ENCODE results near the gene GIPR. TPM values are rescaled to one million over a fixed set of nuclear protein-coding genes. Genes with fewer than 3 reads are reported as not detected.

GIPR gene
- total RNA-seq, 1 donor from 2014 or later = 0.53 TPM

DNA sequence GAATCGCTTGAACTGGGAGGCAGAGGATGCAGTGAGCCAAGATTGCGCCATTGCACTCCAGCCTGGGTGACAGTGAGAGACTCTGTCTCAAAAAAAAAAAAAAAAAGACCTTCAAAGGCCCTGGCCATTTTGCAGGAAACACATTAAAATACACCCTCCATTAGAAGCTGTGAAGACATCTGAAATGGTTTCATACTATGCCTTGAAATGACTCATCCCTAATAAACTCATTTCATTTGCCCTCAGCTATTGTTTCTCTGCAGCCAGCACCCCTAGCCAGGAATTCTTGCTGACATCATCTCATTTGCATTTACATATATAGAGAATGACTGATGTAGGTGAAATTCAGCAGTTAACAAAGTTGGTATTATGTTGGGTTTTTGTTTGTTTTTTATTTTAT is 37.6 kb upstream of the GIPR start:
- TF ChIP-seq, protein P1, sequence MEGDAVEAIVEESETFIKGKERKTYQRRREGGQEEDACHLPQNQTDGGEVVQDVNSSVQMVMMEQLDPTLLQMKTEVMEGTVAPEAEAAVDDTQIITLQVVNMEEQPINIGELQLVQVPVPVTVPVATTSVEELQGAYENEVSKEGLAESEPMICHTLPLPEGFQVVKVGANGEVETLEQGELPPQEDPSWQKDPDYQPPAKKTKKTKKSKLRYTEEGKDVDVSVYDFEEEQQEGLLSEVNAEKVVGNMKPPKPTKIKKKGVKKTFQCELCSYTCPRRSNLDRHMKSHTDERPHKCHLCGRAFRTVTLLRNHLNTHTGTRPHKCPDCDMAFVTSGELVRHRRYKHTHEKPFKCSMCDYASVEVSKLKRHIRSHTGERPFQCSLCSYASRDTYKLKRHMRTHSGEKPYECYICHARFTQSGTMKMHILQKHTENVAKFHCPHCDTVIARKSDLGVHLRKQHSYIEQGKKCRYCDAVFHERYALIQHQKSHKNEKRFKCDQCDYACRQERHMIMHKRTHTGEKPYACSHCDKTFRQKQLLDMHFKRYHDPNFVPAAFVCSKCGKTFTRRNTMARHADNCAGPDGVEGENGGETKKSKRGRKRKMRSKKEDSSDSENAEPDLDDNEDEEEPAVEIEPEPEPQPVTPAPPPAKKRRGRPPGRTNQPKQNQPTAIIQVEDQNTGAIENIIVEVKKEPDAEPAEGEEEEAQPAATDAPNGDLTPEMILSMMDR (IDR thresholded peaks at IDR 0.05; ENCODE audit: insufficient read depth, low read length, severe bottlenecking) = no peak
- Histone ChIP-seq H3K36me3 (ENCODE audit: control insufficient read depth, insufficient read depth, low read length) (peaks cover 21% of the 10 kb centered on the region), H3K27me3 (ENCODE audit: control insufficient read depth, insufficient read depth, low read length) (no peaks in the 10 kb centered on the region), H3K4me3 (ENCODE audit: low read depth, low read length) (no peak overlapping the region)
- peak; percentile 97 for DNase-seq (ENCODE audit: low read depth)
- FAIRE-seq = no peak

DNA sequence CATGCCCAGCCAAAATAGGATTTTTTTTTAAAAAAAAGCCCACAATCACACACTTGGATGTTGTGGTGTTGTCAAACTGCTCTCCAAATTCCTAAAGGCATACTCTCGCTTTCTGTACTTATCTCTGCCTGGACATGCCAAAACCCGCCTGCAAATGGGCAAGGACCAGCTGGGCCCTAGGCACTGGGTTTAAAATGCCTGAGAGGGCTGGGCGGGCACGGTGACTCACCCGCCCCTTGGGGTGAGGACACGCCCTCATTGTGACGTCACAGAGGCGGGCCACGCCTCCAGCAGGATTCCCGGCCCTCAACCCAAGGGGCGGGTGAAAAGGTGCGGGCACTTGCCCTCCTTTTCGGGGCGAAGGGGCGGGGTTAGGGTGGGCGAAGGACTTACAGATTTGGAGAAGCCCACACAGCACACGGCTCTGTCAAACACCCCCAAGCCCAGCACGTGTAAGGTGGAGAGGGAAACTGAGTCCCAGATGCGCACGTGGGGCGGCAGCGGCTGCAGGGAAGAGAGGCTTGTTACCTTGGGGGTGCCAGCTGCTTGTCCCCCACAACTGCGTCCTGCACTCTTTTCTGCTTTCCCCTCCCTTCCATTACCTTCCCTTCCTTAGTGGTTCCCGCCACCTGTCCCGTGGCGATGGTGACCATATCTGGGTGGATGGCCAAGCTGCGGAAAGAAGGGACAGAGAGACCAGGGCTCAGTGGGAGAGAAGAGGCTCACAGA is 35.4 kb upstream of the GIPR start:
- TF ChIP-seq, protein P1 (IDR thresholded peaks at IDR 0.05; ENCODE audit: insufficient read depth, low read length, severe bottlenecking) = no peak
- DNase-seq (ENCODE audit: low read depth) (peak; percentile 97), FAIRE-seq (peak; percentile 89)
- Histone ChIP-seq H3K27me3 (ENCODE audit: control insufficient read depth, insufficient read depth, low read length) (no peaks in the 10 kb centered on the region), H3K4me3 (ENCODE audit: low read depth, low read length) (no peak overlapping the region), H3K36me3 (ENCODE audit: control insufficient read depth, insufficient read depth, low read length) (peaks cover 13% of the 10 kb centered on the region)

DNA sequence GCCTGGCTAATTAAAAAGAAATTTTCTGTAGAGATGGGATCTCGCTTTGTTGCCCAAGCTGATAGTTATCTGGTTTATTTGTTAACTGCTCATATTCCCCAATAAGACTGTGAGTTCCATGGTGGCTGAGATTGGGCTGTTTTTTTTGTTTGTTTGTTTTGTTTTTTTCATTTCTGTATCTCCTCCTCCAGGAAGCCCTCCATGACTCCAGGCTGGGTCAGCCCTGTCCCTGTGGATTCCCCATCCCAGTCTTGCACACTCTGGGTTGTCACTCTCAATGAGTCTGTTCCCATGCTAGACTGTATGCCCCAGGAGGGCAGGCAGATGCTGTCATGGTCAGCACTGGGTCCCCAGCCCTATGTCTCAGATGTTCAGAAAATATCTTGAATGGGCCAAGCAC is 31.7 kb upstream of the GIPR start:
- FAIRE-seq (no peak), DNase-seq (ENCODE audit: low read depth) (no peak)
- Histone ChIP-seq H3K4me3 (ENCODE audit: low read depth, low read length) (no peak overlapping the region), H3K27me3 (ENCODE audit: control insufficient read depth, insufficient read depth, low read length) (no peaks in the 10 kb centered on the region), H3K36me3 (ENCODE audit: control insufficient read depth, insufficient read depth, low read length) (peaks cover 1% of the 10 kb centered on the region)
- TF ChIP-seq, protein P1 (IDR thresholded peaks at IDR 0.05; ENCODE audit: insufficient read depth, low read length, severe bottlenecking) = no peak

DNA sequence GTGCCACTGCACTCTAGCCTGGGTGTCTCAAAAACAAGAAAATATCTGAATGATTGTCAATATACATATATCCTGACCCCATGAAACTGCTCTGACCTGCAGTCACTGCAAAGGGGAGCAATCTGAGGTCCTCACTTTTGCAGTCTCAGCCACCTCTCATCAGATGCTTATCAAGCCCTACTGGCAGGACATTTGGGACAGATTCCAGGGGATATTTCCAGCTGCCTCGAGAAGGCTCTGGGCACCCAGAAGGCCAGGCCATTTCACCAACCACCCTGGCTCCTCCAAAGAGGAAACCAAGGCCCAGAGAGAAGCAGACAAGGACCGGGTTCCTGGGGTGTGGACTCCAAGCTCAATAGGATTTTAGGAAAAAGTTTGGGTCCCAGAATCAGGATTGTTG is 31.1 kb upstream of the GIPR start:
- TF ChIP-seq, protein P1 (IDR thresholded peaks at IDR 0.05; ENCODE audit: insufficient read depth, low read length, severe bottlenecking) = no peak
- FAIRE-seq (no peak), DNase-seq (ENCODE audit: low read depth) (no peak)
- H3K27me3 ChIP-seq (ENCODE audit: control insufficient read depth, insufficient read depth, low read length) = no peaks in the 10 kb centered on the region
- H3K4me3 ChIP-seq (ENCODE audit: low read depth, low read length) = no peak overlapping the region
- H3K36me3 ChIP-seq (ENCODE audit: control insufficient read depth, insufficient read depth, low read length) = peaks cover 1% of the 10 kb centered on the region

DNA sequence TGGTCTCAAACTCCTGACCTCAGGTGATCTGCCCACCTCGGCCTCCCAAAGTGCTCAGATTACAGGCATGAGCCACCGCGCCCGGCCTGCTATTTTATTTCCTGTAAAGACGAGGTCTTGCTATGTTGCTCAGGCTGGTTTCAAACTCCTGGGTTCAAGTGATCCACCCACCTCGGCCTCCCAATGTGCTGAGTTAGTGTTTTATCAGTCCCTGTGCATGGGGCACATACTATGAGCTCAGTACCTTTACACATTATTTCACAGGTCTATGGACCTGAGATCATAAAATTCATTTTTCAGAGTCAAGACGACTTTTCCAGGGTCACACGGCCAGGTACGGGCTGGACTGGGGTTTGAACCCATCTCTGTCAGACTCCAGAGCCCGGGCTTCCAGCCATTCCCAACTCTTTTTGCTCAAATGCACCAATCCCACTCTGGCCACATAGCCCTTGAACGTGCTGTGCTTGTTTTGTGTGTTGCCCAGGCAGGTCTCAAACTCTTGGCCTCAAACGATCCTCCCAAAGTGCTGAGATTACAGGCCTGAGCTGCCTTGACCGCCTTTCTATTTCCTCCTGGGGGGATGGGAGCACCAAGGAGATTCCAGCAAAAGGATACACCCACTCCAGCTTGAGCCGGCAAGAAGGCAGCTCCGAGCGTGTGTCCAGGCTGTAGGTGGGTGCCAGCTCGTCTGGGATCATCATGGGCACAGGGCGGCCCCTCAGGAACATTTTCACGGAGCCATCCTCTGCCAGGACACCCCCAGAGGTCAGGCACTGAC is 29.9 kb upstream of the GIPR start:
- Histone ChIP-seq H3K27me3 (ENCODE audit: control insufficient read depth, insufficient read depth, low read length) (no peaks in the 10 kb centered on the region), H3K4me3 (ENCODE audit: low read depth, low read length) (peak overlapping the region; percentile 83), H3K36me3 (ENCODE audit: control insufficient read depth, insufficient read depth, low read length) (peaks cover 1% of the 10 kb centered on the region)
- no peak for FAIRE-seq
- TF ChIP-seq, protein P1 (IDR thresholded peaks at IDR 0.05; ENCODE audit: insufficient read depth, low read length, severe bottlenecking) = no peak
- peak; percentile 78 for DNase-seq (ENCODE audit: low read depth)
